B cell (primary cell): ENCODE results near the gene HSP90AB1.

Experiments
- CTCF ChIP-seq: fragments of 200-600 bp; IDR thresholded peaks from one replicate; pipeline ENCODE4 v1.8.0; 2022; ENCODE audit warnings: antibody characterized with exemption, mild to moderate bottlenecking
- EZH2 ChIP-seq: IDR thresholded peaks from 2 replicates; pipeline ENCODE4 v1.6.1; 2012; ENCODE audit warnings: borderline replicate concordance, low read depth, mild to moderate bottlenecking, moderate library complexity, low read length; ENCODE audit not compliant: insufficient read depth, poor library complexity, severe bottlenecking

- no peak for TF ChIP-seq CTCF
- no peak for TF ChIP-seq EZH2
Observed at GRCh38 chr6:44201638-44202303, 45.1 kb upstream of the HSP90AB1 start.
